Stimulated activated naive CD8-positive, alpha-beta T cell treated with anti-CD3 and anti-CD28 coated beads, Interleukin-15, Interleukin-2, amounts not matched to agents 100 ng/mL and 50 ng/mL, for 24 hours (primary cell): ENCODE results near the gene TK2.
"Not testable (repeated sequence)": the region's sequence is repeated elsewhere in the genome, so short reads cannot be mapped to it uniquely, and the experiment has no call there.

Experiments used
- H3K27ac Mint-ChIP-seq: one replicate; pipeline ENCODE4 v1.8.0; 2021; ENCODE audit warnings: mild to moderate bottlenecking, mixed read lengths
- H3K27me3 Mint-ChIP-seq: one replicate; pipeline ENCODE4 v1.8.0; 2021; ENCODE audit warnings: mixed read lengths
- H3K36me3 Mint-ChIP-seq: one replicate; pipeline ENCODE4 v1.8.0; 2021; ENCODE audit warnings: low read depth, mixed read lengths
- H3K4me1 Mint-ChIP-seq: one replicate; pipeline ENCODE4 v1.8.0; 2021; ENCODE audit warnings: low read depth, mixed read lengths
- H3K4me3 Mint-ChIP-seq: one replicate; pipeline ENCODE4 v1.8.0; 2021; ENCODE audit warnings: mild to moderate bottlenecking, mixed read lengths
- H3K9me3 Mint-ChIP-seq: one replicate; pipeline ENCODE4 v1.8.0; 2021; ENCODE audit warnings: mixed read lengths

TK2 gene

GRCh38 chr16:66511602-66512271, 38.2 kb downstream of the TK2 start:
- Mint-ChIP-seq H3K4me1 (peaks cover 35% of the 10 kb centered on the region), H3K4me3 (no peak overlapping the region), H3K36me3 (peaks cover 6% of the 10 kb centered on the region), H3K27me3 (no peaks in the 10 kb centered on the region), H3K27ac (no peak overlapping the region), H3K9me3 (no peaks in the 10 kb centered on the region)

GRCh38 chr16:66510711-66511601, 39.0 kb downstream of the TK2 start:
- Mint-ChIP-seq H3K27me3 (no peaks in the 10 kb centered on the region), H3K4me1 (peaks cover 27% of the 10 kb centered on the region), H3K36me3 (peaks cover 6% of the 10 kb centered on the region), H3K9me3 (no peaks in the 10 kb centered on the region), H3K27ac (no peak overlapping the region), H3K4me3 (no peak overlapping the region)

- H3K27ac Mint-ChIP-seq = no peak overlapping the region
- no peaks in the 10 kb centered on the region for H3K27me3 Mint-ChIP-seq
- H3K4me1 Mint-ChIP-seq = peaks cover 21% of the 10 kb centered on the region
- no peak overlapping the region for H3K4me3 Mint-ChIP-seq
- H3K9me3 Mint-ChIP-seq = no peaks in the 10 kb centered on the region
- H3K36me3 Mint-ChIP-seq = peaks cover 6% of the 10 kb centered on the region
Measured at GRCh38 chr16:66510298-66510697, 39.6 kb downstream of the TK2 start.

GRCh38 chr16:66509576-66509975, 40.3 kb downstream of the TK2 start:
- Mint-ChIP-seq H3K4me1 (peaks cover 14% of the 10 kb centered on the region), H3K36me3 (peaks cover 6% of the 10 kb centered on the region), H3K27ac (no peak overlapping the region), H3K27me3 (no peaks in the 10 kb centered on the region), H3K9me3 (no peaks in the 10 kb centered on the region), H3K4me3 (no peak overlapping the region)

GRCh38 chr16:66508914-66509496, 40.9 kb downstream of the TK2 start:
- Mint-ChIP-seq H3K36me3 (peaks cover 6% of the 10 kb centered on the region), H3K9me3 (no peaks in the 10 kb centered on the region), H3K4me3 (no peak overlapping the region), H3K4me1 (peaks cover 14% of the 10 kb centered on the region), H3K27me3 (no peaks in the 10 kb centered on the region), H3K27ac (no peak overlapping the region)

- no peaks in the 10 kb centered on the region for H3K27me3 Mint-ChIP-seq
- H3K4me3 Mint-ChIP-seq = no peak overlapping the region
- no peak overlapping the region for H3K27ac Mint-ChIP-seq
- H3K36me3 Mint-ChIP-seq = peaks cover 6% of the 10 kb centered on the region
- H3K9me3 Mint-ChIP-seq = no peaks in the 10 kb centered on the region
- H3K4me1 Mint-ChIP-seq = peaks cover 14% of the 10 kb centered on the region
Measured at GRCh38 chr16:66508248-66508913, 41.5 kb downstream of the TK2 start.

GRCh38 chr16:66507731-66508239, 42.1 kb downstream of the TK2 start:
- peaks cover 6% of the 10 kb centered on the region for H3K36me3 Mint-ChIP-seq
- H3K27ac Mint-ChIP-seq = no peak overlapping the region
- no peaks in the 10 kb centered on the region for H3K27me3 Mint-ChIP-seq
- H3K4me1 Mint-ChIP-seq = peaks cover 14% of the 10 kb centered on the region
- no peak overlapping the region for H3K4me3 Mint-ChIP-seq
- no peaks in the 10 kb centered on the region for H3K9me3 Mint-ChIP-seq

GRCh38 chr16:66503612-66504011, 46.3 kb downstream of the TK2 start:
- no peak overlapping the region for H3K27ac Mint-ChIP-seq
- H3K36me3 Mint-ChIP-seq = no peaks in the 10 kb centered on the region

GRCh38 chr16:66503030-66503429, 46.9 kb downstream of the TK2 start:
- H3K4me3 Mint-ChIP-seq = no peak overlapping the region
- no peaks in the 10 kb centered on the region for H3K36me3 Mint-ChIP-seq
- H3K27ac Mint-ChIP-seq = no peak overlapping the region
- no peaks in the 10 kb centered on the region for H3K9me3 Mint-ChIP-seq
- H3K27me3 Mint-ChIP-seq = no peaks in the 10 kb centered on the region
- peaks cover 1% of the 10 kb centered on the region for H3K4me1 Mint-ChIP-seq

More at GRCh38 chr16:66503612-66504011, 46.3 kb downstream of the TK2 start:
- Mint-ChIP-seq H3K4me1 (peaks cover 7% of the 10 kb centered on the region), H3K4me3 (no peak overlapping the region), H3K9me3 (no peaks in the 10 kb centered on the region), H3K27me3 (no peaks in the 10 kb centered on the region)

GRCh38 chr16:66502020-66502913, 47.7 kb downstream of the TK2 start:
- Mint-ChIP-seq H3K27ac (no peak overlapping the region), H3K9me3 (no peaks in the 10 kb centered on the region), H3K4me1 (no peaks in the 10 kb centered on the region), H3K27me3 (no peaks in the 10 kb centered on the region), H3K36me3 (no peaks in the 10 kb centered on the region), H3K4me3 (no peak overlapping the region)

- not testable (repeated sequence) for H3K27me3 Mint-ChIP-seq, H3K9me3 Mint-ChIP-seq, H3K4me1 Mint-ChIP-seq, H3K27ac Mint-ChIP-seq, H3K36me3 Mint-ChIP-seq, H3K4me3 Mint-ChIP-seq
Measured at GRCh38 chr16:66501563-66501962, 48.4 kb downstream of the TK2 start.

- H3K27me3 Mint-ChIP-seq, H3K4me1 Mint-ChIP-seq, H3K27ac Mint-ChIP-seq, H3K9me3 Mint-ChIP-seq, H3K4me3 Mint-ChIP-seq, H3K36me3 Mint-ChIP-seq: not testable (repeated sequence)
Measured at GRCh38 chr16:66497921-66498320, 52.0 kb downstream of the TK2 start.

- not testable (repeated sequence) for H3K36me3 Mint-ChIP-seq, H3K4me1 Mint-ChIP-seq, H3K27ac Mint-ChIP-seq, H3K9me3 Mint-ChIP-seq, H3K4me3 Mint-ChIP-seq, H3K27me3 Mint-ChIP-seq
Measured at GRCh38 chr16:66496226-66496625, 53.7 kb downstream of the TK2 start.

GRCh38 chr16:66495440-66495839, 54.5 kb downstream of the TK2 start:
- no peaks in the 10 kb centered on the region for H3K27me3 Mint-ChIP-seq
- H3K4me3 Mint-ChIP-seq = no peak overlapping the region
- no peaks in the 10 kb centered on the region for H3K36me3 Mint-ChIP-seq
- H3K27ac Mint-ChIP-seq = no peak overlapping the region
- H3K4me1 Mint-ChIP-seq = peaks cover 5% of the 10 kb centered on the region
- no peaks in the 10 kb centered on the region for H3K9me3 Mint-ChIP-seq
